ENCODE measurements around the gene GTF2F1.

- TF ChIP-seq CTCF (conservative IDR thresholded peaks at IDR 0.05) (no peak), EZH2 (IDR thresholded peaks at IDR 0.05; ENCODE audit: low read depth) (no peak)
These were observed 22.0 kb upstream of the GTF2F1 start for GRCh38 chr19:6414793-6415590.

All from PC-9 (cell line).